Keratinocyte (primary cell): ENCODE measurements around the gene NOD1. TPM values are rescaled to one million over a fixed set of nuclear protein-coding genes. Genes with fewer than 3 reads are reported as not detected.

Experiments
- DNase-seq: peaks from one replicate; pipeline ENCODE4 v3.0.0-alpha.2; 2011; ENCODE audit warnings: low read depth, missing footprints, low spot score
- FAIRE-seq: peaks from 2 replicates; lab custom pipeline; 2011; peaks lifted over from hg19 to GRCh38; lab: Jason Lieb, UNC
- H2AFZ ChIP-seq: 2 replicates; pipeline ENCODE4 v1.6.0; 2012; ENCODE audit warnings: low read length, control low read depth, inconsistent platforms; ENCODE audit not compliant: control insufficient read depth
- H3K27ac ChIP-seq: 2 replicates; pipeline ENCODE4 v1.5.1; 2011; ENCODE audit warnings: low read length; ENCODE audit not compliant: control insufficient read depth, insufficient read depth
- H3K27me3 ChIP-seq: 3 replicates; pipeline ENCODE4 v1.6.0; 2011; ENCODE audit warnings: low read length; ENCODE audit not compliant: control insufficient read depth, insufficient read depth; ENCODE audit errors: extremely low read depth
- H3K36me3 ChIP-seq, 2 experiments: 2 replicates in 1 of 2; 3 replicates in 1 of 2; pipeline ENCODE4 v1.5.1; 2011; ENCODE audit warnings: low read length in 2 of 2, mild to moderate bottlenecking in 1 of 2; ENCODE audit not compliant: control insufficient read depth in 2 of 2, insufficient read depth in 2 of 2; ENCODE audit errors: extremely low read depth in 1 of 2
- H3K4me1 ChIP-seq: 3 replicates; pipeline ENCODE4 v1.5.1; 2011; ENCODE audit warnings: low read length; ENCODE audit not compliant: control insufficient read depth, insufficient read depth; ENCODE audit errors: extremely low read depth
- H3K4me2 ChIP-seq: 3 replicates; pipeline ENCODE4 v1.6.0; 2011; ENCODE audit warnings: low read depth, low read length; ENCODE audit not compliant: control insufficient read depth, insufficient read depth; ENCODE audit errors: extremely low read depth
- H3K4me3 ChIP-seq, 3 experiments: fragments of 200-600 bp in 1 of 3; sonication (generic) in 1 of 3; 2 replicates in 2 of 3; 3 replicates in 1 of 3; pipeline ENCODE4 v1.5.1; 2011 to 2016; ENCODE audit warnings: low read length in 3 of 3, mild to moderate bottlenecking in 3 of 3, control low read depth in 2 of 3, inconsistent platforms in 1 of 3, low read depth in 1 of 3, mixed read lengths in 1 of 3, mixed run types in 1 of 3, moderate library complexity in 1 of 3; ENCODE audit not compliant: control insufficient read depth in 2 of 3, insufficient read depth in 2 of 3; ENCODE audit errors: extremely low read depth in 1 of 3
- H3K79me2 ChIP-seq: 2 replicates; pipeline ENCODE4 v1.6.0; 2012; ENCODE audit warnings: low read length; ENCODE audit not compliant: control insufficient read depth, insufficient read depth
- H3K9ac ChIP-seq: 3 replicates; pipeline ENCODE4 v1.6.0; 2011; ENCODE audit warnings: low read length; ENCODE audit not compliant: control insufficient read depth, insufficient read depth; ENCODE audit errors: extremely low read depth
- H3K9me1 ChIP-seq: 3 replicates; pipeline ENCODE4 v1.6.0; 2011; ENCODE audit warnings: low read length; ENCODE audit not compliant: control insufficient read depth, insufficient read depth; ENCODE audit errors: extremely low read depth
- H3K9me3 ChIP-seq: 2 replicates; pipeline ENCODE4 v1.5.1; 2012; ENCODE audit warnings: low read depth, low read length; ENCODE audit not compliant: control insufficient read depth
- H4K20me1 ChIP-seq: 3 replicates; pipeline ENCODE4 v1.6.0; 2011; ENCODE audit warnings: low read length; ENCODE audit not compliant: control insufficient read depth, insufficient read depth; ENCODE audit errors: extremely low read depth
- EZH2 ChIP-seq: IDR thresholded peaks from one replicate; pipeline ENCODE4 v1.6.1; 2012; ENCODE audit warnings: inconsistent platforms, mild to moderate bottlenecking, low read length, moderate library complexity
- dilution Hi-C: fragments of 300-500 bp; cut with MboI; formaldehyde crosslinking; loops from one replicate; pipeline ENCODE4 v1.7.0; 2020; ENCODE audit warnings: low sequenced_read_pairs; ENCODE audit not compliant: extremely low pct_ligation_motif_present
- polyA plus RNA-seq, 5 experiments: library from polyadenylated mRNA; depleted of rRNA in 3 of 5; stranded (reverse) in 3 of 5; stranded (forward) in 1 of 5; unstranded in 1 of 5; fragments of >200 nt; gene quantifications; 1 replicate in 1 of 5; 2 replicates in 3 of 5; 3 replicates in 1 of 5; pipeline versions ENCODE4 v1.2.1 to v1.2.3, GENCODE V29; 2011 to 2012; ENCODE audit warnings: missing spikeins in 2 of 5, low read depth in 1 of 5, low replicate concordance in 1 of 5
- TF ChIP-seq, protein P1 (sequence below), 3 experiments: IDR thresholded peaks in 1 of 3; conservative IDR thresholded peaks in 1 of 3; optimal IDR thresholded peaks in 1 of 3; 2 replicates in 2 of 3; 3 replicates in 1 of 3; pipeline versions ENCODE3 to v1.5.1; 2011; ENCODE audit warnings: low read length in 3 of 3, mild to moderate bottlenecking in 3 of 3, moderate library complexity in 2 of 3, control low read depth in 1 of 3, inconsistent platforms in 1 of 3; ENCODE audit not compliant: insufficient read depth in 2 of 3; ENCODE audit errors: extremely low read depth in 1 of 3

NOD1 gene
- polyA plus RNA-seq, 1 donor (not counting 4 experiments of a cell fraction or from before 2014, with no cell fraction given), result 4.3 TPM

DNA sequence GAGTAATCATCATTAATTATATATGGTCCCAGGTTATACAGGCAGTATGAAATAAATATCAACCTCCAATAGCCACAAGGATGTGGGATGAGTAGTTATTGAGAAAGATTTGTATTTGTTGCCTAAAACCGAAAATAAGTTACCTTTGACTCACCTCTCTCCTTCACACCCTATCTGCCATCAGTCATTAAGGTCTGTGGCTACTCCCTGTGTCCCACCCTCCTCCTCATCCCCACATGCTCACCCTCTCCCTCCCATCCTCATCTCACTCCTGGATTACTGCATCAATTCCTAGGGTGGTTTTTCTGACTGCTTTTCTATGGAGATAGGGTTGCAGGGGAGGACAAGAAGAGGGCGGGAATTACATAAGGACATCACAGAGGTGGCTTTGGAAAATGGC lies 35.2 kb upstream of the NOD1 start:
- H3K9me1 ChIP-seq, result no peaks in the 10 kb centered on the region
- H3K27me3 ChIP-seq, result no peaks in the 10 kb centered on the region
- no peaks in the 10 kb centered on the region for H3K79me2 ChIP-seq
- DNase-seq (no peak), FAIRE-seq (no peak)
- peaks cover 13% of the 10 kb centered on the region for H3K4me1 ChIP-seq
- H2AFZ ChIP-seq, result no peak overlapping the region
- no peak for TF ChIP-seq EZH2
- TF ChIP-seq, protein P1, sequence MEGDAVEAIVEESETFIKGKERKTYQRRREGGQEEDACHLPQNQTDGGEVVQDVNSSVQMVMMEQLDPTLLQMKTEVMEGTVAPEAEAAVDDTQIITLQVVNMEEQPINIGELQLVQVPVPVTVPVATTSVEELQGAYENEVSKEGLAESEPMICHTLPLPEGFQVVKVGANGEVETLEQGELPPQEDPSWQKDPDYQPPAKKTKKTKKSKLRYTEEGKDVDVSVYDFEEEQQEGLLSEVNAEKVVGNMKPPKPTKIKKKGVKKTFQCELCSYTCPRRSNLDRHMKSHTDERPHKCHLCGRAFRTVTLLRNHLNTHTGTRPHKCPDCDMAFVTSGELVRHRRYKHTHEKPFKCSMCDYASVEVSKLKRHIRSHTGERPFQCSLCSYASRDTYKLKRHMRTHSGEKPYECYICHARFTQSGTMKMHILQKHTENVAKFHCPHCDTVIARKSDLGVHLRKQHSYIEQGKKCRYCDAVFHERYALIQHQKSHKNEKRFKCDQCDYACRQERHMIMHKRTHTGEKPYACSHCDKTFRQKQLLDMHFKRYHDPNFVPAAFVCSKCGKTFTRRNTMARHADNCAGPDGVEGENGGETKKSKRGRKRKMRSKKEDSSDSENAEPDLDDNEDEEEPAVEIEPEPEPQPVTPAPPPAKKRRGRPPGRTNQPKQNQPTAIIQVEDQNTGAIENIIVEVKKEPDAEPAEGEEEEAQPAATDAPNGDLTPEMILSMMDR (optimal IDR thresholded peaks at IDR 0.05 in 1 of 3, IDR thresholded peaks at IDR 0.05 in 1 of 3, conservative IDR thresholded peaks at IDR 0.05 in 1 of 3; ENCODE audit: extremely low read depth in 1 of 3, insufficient read depth in 2 of 3, low read length in 3 of 3), result no peak
- H3K9me3 ChIP-seq, result no peaks in the 10 kb centered on the region
- no peak overlapping the region for H3K27ac ChIP-seq
- H3K36me3 ChIP-seq, result no peaks in the 10 kb centered on the region
- dilution Hi-C loops, result no loop called here
- no peak overlapping the region for H3K4me2 ChIP-seq
- H4K20me1 ChIP-seq, result no peaks in the 10 kb centered on the region
- H3K9ac ChIP-seq, result no peak overlapping the region
- H3K4me3 ChIP-seq, result no peak overlapping the region

DNA sequence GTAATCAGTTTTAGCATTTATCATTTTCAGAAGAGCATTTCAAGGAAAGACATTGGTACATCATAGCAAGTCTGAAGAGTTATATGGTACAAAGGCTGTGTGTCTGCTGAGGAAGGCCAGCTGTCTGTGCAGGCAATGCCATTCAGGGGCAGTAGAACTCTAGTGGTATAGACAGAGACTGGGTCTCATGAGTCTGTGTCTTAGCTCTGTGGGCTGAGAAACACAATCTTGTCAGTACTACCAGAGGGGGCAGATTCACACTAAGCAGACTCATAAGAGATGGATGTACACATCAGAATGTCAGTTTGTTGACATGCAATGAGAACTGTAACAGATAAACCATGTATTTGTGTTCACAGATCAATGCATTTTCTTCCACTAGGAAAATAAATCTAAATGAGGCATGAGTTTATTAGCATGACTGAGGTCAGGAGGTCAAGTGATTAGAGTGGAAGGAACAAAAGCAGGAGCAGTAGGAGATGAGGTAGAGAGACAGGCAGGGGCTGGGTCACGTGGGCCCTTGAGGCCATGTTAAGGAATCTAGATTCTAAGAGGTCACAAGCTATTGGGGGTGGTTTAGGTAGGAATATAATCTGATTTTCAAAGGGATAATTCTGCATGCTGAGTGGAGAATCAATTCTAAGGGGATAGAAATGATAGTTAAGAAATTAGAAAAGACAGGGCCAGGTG lies 33.5 kb upstream of the NOD1 start:
- no peak overlapping the region for H3K27ac ChIP-seq
- FAIRE-seq (no peak), DNase-seq (no peak)
- H3K4me2 ChIP-seq, result no peak overlapping the region
- H3K4me3 ChIP-seq, result no peak overlapping the region
- no peak for TF ChIP-seq EZH2
- TF ChIP-seq, protein P1 (optimal IDR thresholded peaks at IDR 0.05 in 1 of 3, IDR thresholded peaks at IDR 0.05 in 1 of 3, conservative IDR thresholded peaks at IDR 0.05 in 1 of 3; ENCODE audit: extremely low read depth in 1 of 3, insufficient read depth in 2 of 3, low read length in 3 of 3), result no peak
- no peaks in the 10 kb centered on the region for H4K20me1 ChIP-seq
- no peak overlapping the region for H3K9ac ChIP-seq
- H3K4me1 ChIP-seq, result peaks cover 13% of the 10 kb centered on the region
- no peaks in the 10 kb centered on the region for H3K9me3 ChIP-seq
- dilution Hi-C loops, result no loop called here
- no peak overlapping the region for H2AFZ ChIP-seq
- H3K9me1 ChIP-seq, result no peaks in the 10 kb centered on the region
- no peaks in the 10 kb centered on the region for H3K36me3 ChIP-seq
- no peaks in the 10 kb centered on the region for H3K79me2 ChIP-seq
- H3K27me3 ChIP-seq, result no peaks in the 10 kb centered on the region
